ENCODE results near the gene FILIP1L.

- TF ChIP-seq GATA2 (IDR thresholded peaks at IDR 0.05; ENCODE audit: low read depth, low read length) = no peak
- no peak for TF ChIP-seq GATA3 (IDR thresholded peaks at IDR 0.05; ENCODE audit: low read depth, low read length)
These were observed 243.6 kb downstream of the FILIP1L start for GRCh38 chr3:99870712-99871111.

All from SH-SY5Y (cell line).